Ovary (tissue), 9 donors: ENCODE results near the gene MKRN2. TPM values are rescaled to one million over a fixed set of nuclear protein-coding genes. Genes with fewer than 3 reads are reported as not detected.
"Not testable (repeated sequence)": the region's sequence is repeated elsewhere in the genome, so short reads cannot be mapped to it uniquely, and the experiment has no call there.

Source experiments
- DNase-seq, 5 donors: peaks; one replicate each; pipeline ENCODE4 v3.0.0-alpha.2; 2019 to 2020
- H3K27ac ChIP-seq, 2 donors: fragments of 200-600 bp; one replicate each; pipeline versions ENCODE4 v1.5.1 to v1.8.0; 2019 to 2022
- H3K27me3 ChIP-seq: fragments of 200-600 bp; one replicate; pipeline ENCODE4 v1.8.0; 2022
- H3K36me3 ChIP-seq: fragments of 200-600 bp; sonication (generic); one replicate; pipeline ENCODE4 v1.5.1; 2019
- H3K4me1 ChIP-seq: one replicate; pipeline ENCODE4 v1.8.1; 2013; ENCODE audit warnings: mild to moderate bottlenecking, moderate library complexity; ENCODE audit not compliant: insufficient read depth
- H3K4me3 ChIP-seq: fragments of 200-600 bp; sonication (generic); one replicate; pipeline ENCODE4 v1.5.1; 2017
- H3K9me3 ChIP-seq, 2 donors: fragments of 200-600 bp in 1 of 2; sonication (generic) in 1 of 2; one replicate each; pipeline versions ENCODE4 v1.5.1 to v1.8.1; 2013 to 2019; ENCODE audit warnings: mild to moderate bottlenecking in 1 of 2, moderate library complexity in 1 of 2
- EP300 ChIP-seq: sonication (generic); formaldehyde crosslinking; IDR thresholded peaks from one replicate; pipeline ENCODE4 v1.6.1; 2017; ENCODE audit warnings: antibody characterized with exemption
- POLR2A ChIP-seq: fragments of 450-650 bp; IDR thresholded peaks from one replicate; pipeline ENCODE4 v1.6.1; 2017; ENCODE audit warnings: antibody characterized with exemption, mild to moderate bottlenecking, moderate library complexity
- WGBS, 3 donors: extraction: QIAGEN DNeasy Blood & Tissue Kit in 1 of 3; methylation state at CpG; one replicate each; pipeline versions ENCODE4 v1.1.5 to v1.1.7; 2013 to 2017; 5-methylcytosine and 5-hydroxymethylcytosine counted together
- intact Hi-C, 4 donors: fragments of 100-400 bp; cut with DNase I; formaldehyde crosslinking; loops; one replicate each; pipeline versions ENCODE4 v1.11.0 to v1.15.1; 2022 to 2023
- polyA plus RNA-seq, 2 donors: library from polyadenylated mRNA; stranded (reverse); fragments of 200-250 nt in 1 of 2; fragments of 350-450 nt in 1 of 2; fragmentation: Illumina TruSeq in 1 of 2; extraction: RNeasy Lipid Tissue Mini Kit (QIAGEN cat#74804) in 1 of 2; gene quantifications; one replicate each; pipeline ENCODE4 v1.2.3, GENCODE V29; 2013 to 2014
- total RNA-seq, 7 donors: library from RNA; depleted of rRNA in 2 of 7; stranded (reverse); fragments of >200 nt in 2 of 7; fragmentation: NEBNext Ultra II Directional in 3 of 7; extraction: Animal tissue kit (Norgen Biotek cat#: 25700) in 3 of 7; gene quantifications; one replicate each; pipeline versions ENCODE4 v1.1.0 to v1.2.4, GENCODE V29; 2016 to 2023
- TF ChIP-seq, protein P1 (sequence below), 3 donors: fragments of 450-650 bp in 2 of 3; fragments of 200-600 bp in 1 of 3; IDR thresholded peaks; one replicate each; pipeline versions ENCODE4 v1.5.1 to v1.8.0; 2016 to 2022; ENCODE audit warnings: antibody characterized with exemption in 3 of 3, mild to moderate bottlenecking in 1 of 3
- donor health status: DM: no; HTN: no; CAD: no; lungs with moderate emphysema.
- donor health status: DM: no; HTN: no; CAD: no.
- donor health status: Bipolar disorder and iron deficiency.
- donor health status: DM: yes; HTN: yes; CAD: no.
- donor health status: DM: no; HTN: no; CAD: no.
- donor health status: DM: yes; HTN: yes; CAD: no.

Gene MKRN2
- total and polyA plus RNA-seq, 9 donors: 23.8 to 42.3 (median 28.8) TPM

GRCh38 chr3:12532182-12532581, 24.7 kb upstream of the MKRN2 start:
- WGBS, 3 donors: 92 to 98% (median 95%) methylated on average over 5 of the region's 5 CpGs
- Histone ChIP-seq H3K9me3 (no peaks in the 10 kb centered on the region), H3K4me1 (no peaks in the 10 kb centered on the region), H3K36me3 (no peaks in the 10 kb centered on the region), H3K4me3 (no peak overlapping the region), H3K27me3 (no peaks in the 10 kb centered on the region), H3K27ac (no peak overlapping the region)
- TF ChIP-seq EP300 (no peak), POLR2A (no peak)
- TF ChIP-seq, protein P1, sequence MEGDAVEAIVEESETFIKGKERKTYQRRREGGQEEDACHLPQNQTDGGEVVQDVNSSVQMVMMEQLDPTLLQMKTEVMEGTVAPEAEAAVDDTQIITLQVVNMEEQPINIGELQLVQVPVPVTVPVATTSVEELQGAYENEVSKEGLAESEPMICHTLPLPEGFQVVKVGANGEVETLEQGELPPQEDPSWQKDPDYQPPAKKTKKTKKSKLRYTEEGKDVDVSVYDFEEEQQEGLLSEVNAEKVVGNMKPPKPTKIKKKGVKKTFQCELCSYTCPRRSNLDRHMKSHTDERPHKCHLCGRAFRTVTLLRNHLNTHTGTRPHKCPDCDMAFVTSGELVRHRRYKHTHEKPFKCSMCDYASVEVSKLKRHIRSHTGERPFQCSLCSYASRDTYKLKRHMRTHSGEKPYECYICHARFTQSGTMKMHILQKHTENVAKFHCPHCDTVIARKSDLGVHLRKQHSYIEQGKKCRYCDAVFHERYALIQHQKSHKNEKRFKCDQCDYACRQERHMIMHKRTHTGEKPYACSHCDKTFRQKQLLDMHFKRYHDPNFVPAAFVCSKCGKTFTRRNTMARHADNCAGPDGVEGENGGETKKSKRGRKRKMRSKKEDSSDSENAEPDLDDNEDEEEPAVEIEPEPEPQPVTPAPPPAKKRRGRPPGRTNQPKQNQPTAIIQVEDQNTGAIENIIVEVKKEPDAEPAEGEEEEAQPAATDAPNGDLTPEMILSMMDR (IDR thresholded peaks at IDR 0.05): no peak
- intact Hi-C loops: no loop called here
- DNase-seq: no peak

DNA sequence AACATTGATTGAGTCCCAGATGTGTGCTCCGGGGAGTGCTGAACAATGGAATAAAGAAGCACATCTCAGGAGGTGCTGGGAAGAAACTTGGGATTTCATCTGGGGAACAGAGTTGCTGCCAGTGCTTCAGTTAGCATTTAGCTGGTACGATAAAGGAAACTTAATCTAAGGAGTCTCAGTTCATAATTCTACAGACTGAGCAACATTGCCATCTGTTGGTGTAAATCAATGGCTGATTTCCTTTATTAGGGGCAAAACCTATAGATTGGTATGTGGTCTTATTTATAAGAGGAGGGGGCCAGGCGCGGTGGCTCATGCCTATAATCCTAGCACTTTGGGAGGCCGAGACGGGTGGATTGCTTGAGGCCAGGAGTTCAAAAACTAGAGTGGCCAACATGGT, 20.5 kb upstream of the MKRN2 start:
- H3K4me1 ChIP-seq: no peaks in the 10 kb centered on the region
- H3K27me3 ChIP-seq: no peaks in the 10 kb centered on the region
- no peak overlapping the region for H3K27ac ChIP-seq
- H3K36me3 ChIP-seq: no peaks in the 10 kb centered on the region
- no peak overlapping the region for H3K4me3 ChIP-seq
- H3K9me3 ChIP-seq: no peaks in the 10 kb centered on the region
- intact Hi-C loops: no loop called here
- no peak for DNase-seq
- TF ChIP-seq POLR2A (no peak), EP300 (no peak)
- TF ChIP-seq, protein P1 (IDR thresholded peaks at IDR 0.05): no peak
- 83 to 89% (median 84%) methylated on average over 6 of the region's 6 CpGs for WGBS, 3 donors

GRCh38 chr3:12541625-12542024, 15.3 kb upstream of the MKRN2 start:
- TF ChIP-seq POLR2A (no peak), EP300 (no peak)
- TF ChIP-seq, protein P1 (IDR thresholded peaks at IDR 0.05): no peak
- WGBS, 3 donors: 58 to 71% (median 59%) methylated on average over 8 of the region's 8 CpGs
- H3K27me3 ChIP-seq: no peaks in the 10 kb centered on the region
- DNase-seq: peak in 2 of 5 donors; percentile 20 to 26
- H3K36me3 ChIP-seq: no peaks in the 10 kb centered on the region
- H3K9me3 ChIP-seq: no peaks in the 10 kb centered on the region
- H3K4me1 ChIP-seq: no peaks in the 10 kb centered on the region
- H3K4me3 ChIP-seq: no peak overlapping the region
- intact Hi-C loops: no loop called here
- H3K27ac ChIP-seq: no peak overlapping the region

DNA sequence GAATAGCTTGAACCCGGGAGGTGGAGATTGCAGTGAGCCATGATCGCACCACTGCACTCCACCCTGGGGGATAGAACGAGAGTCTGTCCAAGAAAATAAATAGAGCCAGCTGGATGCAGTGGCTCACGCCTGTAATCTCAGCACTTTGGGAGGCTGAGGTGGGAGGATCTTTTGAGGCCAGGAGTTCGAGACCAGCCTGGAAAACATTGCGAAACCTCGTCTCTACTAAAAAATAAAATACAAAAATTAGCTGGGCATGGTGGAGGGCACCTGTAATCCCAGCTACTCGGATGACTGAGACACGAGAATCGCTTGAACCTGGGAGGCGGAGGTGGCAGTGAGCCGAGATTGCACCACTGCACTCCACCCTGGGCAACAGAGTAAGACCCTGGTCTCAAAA, 13.4 kb upstream of the MKRN2 start:
- 78 to 84% (median 78%) methylated on average over 12 of the region's 12 CpGs for WGBS, 3 donors
- intact Hi-C loops, H3K9me3 ChIP-seq, H3K27ac ChIP-seq, H3K4me3 ChIP-seq, DNase-seq, H3K4me1 ChIP-seq, H3K27me3 ChIP-seq, H3K36me3 ChIP-seq: not testable (repeated sequence)

GRCh38 chr3:12544652-12545472, 12.0 kb upstream of the MKRN2 start:
- DNase-seq: no peak
- 59 to 73% (median 60%) methylated on average over 11 of the region's 11 CpGs for WGBS, 3 donors
- Histone ChIP-seq H3K27me3 (no peaks in the 10 kb centered on the region), H3K4me3 (no peak overlapping the region), H3K27ac (no peak overlapping the region), H3K4me1 (no peaks in the 10 kb centered on the region), H3K36me3 (no peaks in the 10 kb centered on the region), H3K9me3 (no peaks in the 10 kb centered on the region)
- intact Hi-C loops: no loop called here
- no peak for TF ChIP-seq EP300
- TF ChIP-seq, protein P1 (IDR thresholded peaks at IDR 0.05): no peak
- TF ChIP-seq POLR2A: no peak
